Mucosa of rectum (tissue), 2 donors: ENCODE measurements around the gene PTPN3.

Experiments
- H3K27ac ChIP-seq, 2 donors: one replicate each; pipeline ENCODE4 v1.7.0; 2013; ENCODE audit warnings: inconsistent platforms in 2 of 2, low read depth in 2 of 2, low read length in 2 of 2
- H3K27me3 ChIP-seq, 2 donors: one replicate each; pipeline ENCODE4 v1.7.0; 2013; ENCODE audit warnings: low read length in 2 of 2; ENCODE audit not compliant: control insufficient read depth in 2 of 2, insufficient read depth in 2 of 2
- H3K36me3 ChIP-seq, 2 donors: one replicate each; pipeline ENCODE4 v1.7.0; 2013; ENCODE audit warnings: low read length in 2 of 2; ENCODE audit not compliant: control insufficient read depth in 2 of 2, insufficient read depth in 2 of 2
- H3K4me1 ChIP-seq, 2 donors: one replicate each; pipeline ENCODE4 v1.7.0; 2013; ENCODE audit warnings: low read length in 2 of 2, mild to moderate bottlenecking in 1 of 2; ENCODE audit not compliant: control insufficient read depth in 2 of 2, insufficient read depth in 2 of 2
- H3K4me3 ChIP-seq, 2 donors: one replicate each; pipeline ENCODE4 v1.7.0; 2013; ENCODE audit warnings: low read length in 2 of 2
- H3K9ac ChIP-seq, 2 donors: one replicate each; pipeline ENCODE4 v1.7.0; 2013; ENCODE audit warnings: low read length in 2 of 2, low read depth in 1 of 2, mild to moderate bottlenecking in 1 of 2
- H3K9me3 ChIP-seq, 2 donors: one replicate each; pipeline ENCODE4 v1.7.0; 2013; ENCODE audit warnings: low read length in 2 of 2; ENCODE audit not compliant: control insufficient read depth in 2 of 2
- donor health status: healthy.
- donor health status: Normal muscosa, but diverticular disease.

Gene PTPN3

DNA sequence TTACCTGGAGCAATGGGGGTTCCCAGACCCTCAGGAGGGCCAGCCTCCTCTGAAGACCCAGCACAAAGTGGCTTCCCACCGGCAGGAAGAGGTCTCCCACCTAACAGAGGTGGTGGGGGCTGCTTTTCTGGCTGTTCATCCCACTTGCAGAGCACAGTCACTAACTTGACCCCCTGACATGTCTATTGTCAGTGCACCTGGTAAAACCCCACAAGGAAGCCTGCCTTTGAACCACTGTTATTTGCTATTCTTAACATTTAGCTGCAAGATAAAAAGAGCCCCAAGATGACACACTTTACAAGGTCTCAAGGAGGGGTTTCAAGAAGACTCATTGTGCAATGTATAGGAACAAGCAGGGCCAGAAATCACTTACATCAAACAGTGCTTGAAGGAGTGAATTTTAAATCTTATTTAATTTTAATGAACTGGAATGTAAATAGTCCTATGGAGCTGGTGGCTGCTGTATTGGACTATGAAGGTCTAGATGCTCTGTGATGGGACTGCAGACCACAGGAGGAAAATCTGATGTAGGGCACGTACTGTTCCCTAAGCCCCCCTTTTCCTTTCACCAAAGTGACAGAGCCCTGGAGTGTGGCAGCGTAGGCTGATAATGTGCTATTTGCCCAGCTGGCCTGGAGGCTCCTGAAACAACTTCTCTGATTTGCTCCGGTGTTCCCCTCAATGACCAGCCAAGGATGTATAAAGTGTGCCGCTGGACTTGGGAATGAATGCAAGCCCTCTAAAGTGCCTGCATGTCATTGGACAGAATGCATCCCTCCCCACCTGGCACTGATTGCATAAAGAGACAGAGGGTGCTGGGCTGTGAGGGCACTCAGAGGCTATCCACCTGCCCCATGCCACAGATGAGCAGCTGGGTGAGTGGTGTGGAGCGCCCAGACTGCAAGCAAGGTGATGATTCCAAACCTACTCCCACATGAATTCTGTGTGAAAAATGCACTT lies 80.2 kb downstream of the PTPN3 start:
- Histone ChIP-seq H3K9ac (no peak overlapping the region), H3K36me3 (peaks cover 23 to 24% of the 10 kb centered on the region in 2 donors), H3K27ac (no peak overlapping the region), H3K27me3 (no peaks in the 10 kb centered on the region), H3K4me1 (no peaks in the 10 kb centered on the region), H3K4me3 (no peak overlapping the region), H3K9me3 (no peaks in the 10 kb centered on the region)

DNA sequence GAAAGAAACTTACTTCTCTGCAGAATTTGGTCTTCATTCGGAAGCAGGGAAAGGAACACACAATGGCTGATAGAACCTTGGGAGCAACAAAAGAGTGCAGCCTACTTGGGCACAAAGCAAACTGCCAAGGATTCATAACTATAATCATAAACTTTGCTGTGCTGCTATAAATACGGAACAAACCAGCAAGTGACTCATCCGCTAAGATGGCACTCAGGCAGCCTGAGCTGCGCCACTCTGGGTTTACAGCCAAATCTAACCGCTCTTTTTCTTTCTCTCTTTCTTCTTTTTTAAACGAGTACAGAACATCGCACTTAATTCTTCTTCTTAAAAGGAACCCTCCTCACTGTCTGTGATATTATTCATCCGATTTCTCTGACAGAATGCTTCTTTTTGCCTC lies 81.1 kb downstream of the PTPN3 start:
- Histone ChIP-seq H3K4me3 (no peak overlapping the region), H3K27me3 (no peaks in the 10 kb centered on the region), H3K4me1 (no peaks in the 10 kb centered on the region), H3K36me3 (peaks cover 23 to 24% of the 10 kb centered on the region in 2 donors), H3K27ac (peak overlapping the region in 1 of 2 donors; percentile 24), H3K9ac (no peak overlapping the region), H3K9me3 (no peaks in the 10 kb centered on the region)

DNA sequence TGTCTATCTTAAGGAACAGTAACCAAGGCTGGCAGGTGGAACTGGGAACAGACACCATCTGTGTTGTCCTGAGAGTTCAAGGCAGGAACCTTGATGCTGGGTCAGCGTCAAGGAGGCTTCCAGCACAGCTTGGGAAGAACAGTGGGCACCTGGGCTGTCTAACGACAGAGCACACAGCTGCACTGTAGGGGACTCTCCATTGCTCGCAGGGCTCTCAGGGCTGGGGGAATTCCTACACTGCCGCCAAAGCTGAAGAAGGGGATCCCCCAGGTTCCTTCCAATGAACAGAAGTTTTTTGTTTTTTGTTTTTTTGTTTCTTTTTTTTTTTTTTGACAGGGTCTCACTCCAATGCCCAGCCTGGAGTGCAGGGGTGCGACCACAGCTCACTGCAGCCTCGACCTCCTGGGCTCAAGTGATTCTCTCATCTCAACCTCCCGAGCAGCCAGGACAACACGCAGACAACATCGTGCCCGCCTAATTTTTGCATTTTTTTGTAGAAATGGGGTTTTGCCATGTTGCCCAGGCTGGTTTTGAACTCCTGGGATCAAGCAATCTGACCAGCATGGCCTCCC lies 81.9 kb downstream of the PTPN3 start:
- H3K27ac ChIP-seq, result no peak overlapping the region
- no peaks in the 10 kb centered on the region for H3K4me1 ChIP-seq
- H3K27me3 ChIP-seq, result no peaks in the 10 kb centered on the region
- H3K9me3 ChIP-seq, result no peaks in the 10 kb centered on the region
- peaks cover 23 to 27% of the 10 kb centered on the region in 2 donors for H3K36me3 ChIP-seq
- H3K9ac ChIP-seq, result no peak overlapping the region
- H3K4me3 ChIP-seq, result no peak overlapping the region

DNA sequence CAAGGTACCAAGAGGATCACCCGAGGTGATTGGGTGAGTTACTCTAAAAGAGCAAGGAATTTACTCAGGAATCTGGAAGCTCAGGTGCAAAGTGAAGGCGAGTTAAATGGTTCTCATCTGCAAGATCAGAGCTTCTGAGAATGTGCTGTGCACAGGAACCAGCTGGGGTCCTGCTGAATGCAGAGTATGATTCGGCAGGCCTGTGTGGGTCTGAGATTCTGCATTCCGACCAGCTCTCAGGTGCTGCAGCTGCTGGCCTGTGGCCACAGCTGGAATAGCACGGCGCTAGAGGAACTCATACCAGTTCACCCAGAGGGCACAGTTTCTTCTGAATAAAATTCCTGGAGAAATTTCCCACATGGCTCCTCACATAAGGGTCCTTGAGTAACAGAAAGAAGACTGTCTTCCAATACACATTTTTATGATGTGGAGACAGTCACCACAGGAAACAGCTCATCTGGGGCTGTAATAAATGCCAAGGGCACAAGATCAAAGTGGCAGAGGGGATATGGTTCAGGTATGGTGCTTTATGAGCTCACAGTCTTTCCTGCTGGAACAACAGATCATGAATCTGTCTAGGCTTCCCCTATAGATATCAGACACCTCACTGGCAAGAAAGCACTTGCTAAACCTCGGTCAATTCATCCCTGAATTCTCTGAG lies 83.9 kb downstream of the PTPN3 start:
- Histone ChIP-seq H3K27ac (no peak overlapping the region), H3K27me3 (no peaks in the 10 kb centered on the region), H3K9me3 (no peaks in the 10 kb centered on the region), H3K4me3 (no peak overlapping the region), H3K4me1 (no peaks in the 10 kb centered on the region), H3K36me3 (peaks cover 25 to 33% of the 10 kb centered on the region in 2 donors), H3K9ac (no peak overlapping the region)

DNA sequence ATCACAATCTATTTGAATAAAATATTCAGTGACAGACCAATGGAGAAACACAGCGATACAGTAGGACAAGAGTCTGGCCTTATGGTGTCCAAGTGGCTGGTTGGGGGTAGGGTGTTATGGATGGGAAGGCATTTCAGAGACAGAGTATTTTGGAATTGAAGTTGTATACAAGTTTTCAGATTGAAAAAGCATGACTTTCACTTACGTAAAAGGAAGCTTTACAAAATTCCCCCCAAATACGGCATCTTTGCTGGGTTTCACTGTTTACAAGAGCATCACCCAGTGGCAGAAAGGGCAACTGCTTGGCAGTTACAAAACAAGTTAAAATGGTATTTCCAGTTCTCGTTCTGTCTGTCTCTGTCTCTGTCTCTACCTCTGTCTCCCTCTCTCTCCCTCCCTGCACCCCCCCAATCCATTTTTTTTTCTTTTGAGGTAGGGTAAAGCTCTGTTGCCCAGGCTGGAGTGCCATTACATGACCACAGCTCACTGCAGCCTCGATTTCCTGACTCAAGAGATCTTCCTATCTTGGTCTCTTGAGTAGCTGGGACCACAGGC lies 86.2 kb downstream of the PTPN3 start:
- no peaks in the 10 kb centered on the region for H3K27me3 ChIP-seq

DNA sequence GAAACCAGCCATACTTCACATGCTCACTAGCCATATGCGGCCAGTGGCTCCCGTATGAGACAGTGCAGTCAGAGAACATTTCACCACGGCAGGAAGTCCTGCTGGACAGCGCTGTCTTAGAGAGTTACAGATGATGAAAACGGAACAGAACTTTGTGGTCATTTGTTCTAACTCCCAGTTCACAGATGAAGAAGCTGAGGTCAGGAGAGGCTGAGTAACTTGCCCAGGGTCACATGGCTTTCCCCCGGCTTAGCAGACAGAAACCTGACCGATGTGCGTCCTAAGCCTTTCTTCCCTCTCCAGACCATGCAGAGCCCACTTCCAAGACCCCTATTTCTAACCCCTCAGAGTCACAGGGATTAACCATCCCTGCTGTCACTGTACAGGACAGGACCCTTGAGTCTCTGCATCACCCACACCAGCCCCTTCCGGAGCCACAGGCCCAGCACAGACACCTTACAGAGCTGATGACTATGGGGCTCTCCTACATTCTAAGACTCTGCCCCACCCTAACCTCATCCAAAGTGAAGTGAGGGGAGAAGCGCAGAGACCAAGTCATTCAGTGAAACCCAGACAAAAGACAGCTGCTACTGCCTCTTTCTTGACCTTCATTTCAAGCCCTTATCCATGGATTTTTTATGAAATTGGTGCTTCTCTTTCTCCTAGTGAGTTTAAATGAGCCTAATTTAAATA lies 86.9 kb downstream of the PTPN3 start:
- H3K4me1 ChIP-seq, result no peaks in the 10 kb centered on the region
- no peaks in the 10 kb centered on the region for H3K27me3 ChIP-seq
- H3K36me3 ChIP-seq, result peaks cover 40 to 42% of the 10 kb centered on the region in 2 donors

More for the DNA sequence above, 86.2 kb downstream of the PTPN3 start:
- H3K9ac ChIP-seq, result no peak overlapping the region
- no peaks in the 10 kb centered on the region for H3K4me1 ChIP-seq
- no peaks in the 10 kb centered on the region for H3K9me3 ChIP-seq
- H3K4me3 ChIP-seq, result no peak overlapping the region
- H3K36me3 ChIP-seq, result peaks cover 34 to 35% of the 10 kb centered on the region in 2 donors
- H3K27ac ChIP-seq, result no peak overlapping the region

DNA sequence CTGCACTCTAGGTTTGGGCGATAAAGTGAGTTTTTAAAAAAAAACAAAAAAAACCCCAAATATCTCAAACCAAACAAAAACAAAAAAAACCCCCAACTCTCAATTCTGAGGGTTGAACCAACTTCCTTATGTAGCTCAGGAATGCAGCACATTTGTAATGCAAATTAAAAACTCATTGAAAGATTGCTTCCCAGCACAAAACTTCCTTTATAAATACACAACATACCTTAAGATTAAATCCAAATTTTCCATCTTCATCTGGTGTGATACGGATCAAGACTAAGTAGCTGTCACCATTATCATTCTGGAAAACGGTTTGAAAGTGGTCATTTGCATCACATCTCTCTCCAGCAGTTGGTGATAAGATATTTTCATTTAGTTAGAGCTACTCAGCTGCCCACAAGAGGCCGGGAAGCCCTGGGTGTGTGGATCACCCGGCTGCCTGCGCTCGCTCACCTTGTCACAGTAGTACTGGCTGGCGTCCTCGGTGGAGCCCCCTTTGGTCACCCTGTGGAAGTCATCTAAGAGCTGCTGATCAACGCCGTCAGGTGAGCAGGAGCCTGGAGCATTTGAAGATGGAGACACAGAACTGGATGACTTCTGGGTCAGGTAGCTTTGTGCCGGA lies 88.2 kb downstream of the PTPN3 start:
- Histone ChIP-seq H3K9me3 (no peaks in the 10 kb centered on the region), H3K27ac (no peak overlapping the region), H3K4me1 (no peaks in the 10 kb centered on the region), H3K9ac (no peak overlapping the region), H3K27me3 (no peaks in the 10 kb centered on the region), H3K36me3 (peaks cover 38 to 45% of the 10 kb centered on the region in 2 donors), H3K4me3 (no peak overlapping the region)

More for the DNA sequence above, 86.9 kb downstream of the PTPN3 start:
- H3K27ac ChIP-seq, result no peak overlapping the region
- H3K9me3 ChIP-seq, result no peaks in the 10 kb centered on the region
- H3K9ac ChIP-seq, result no peak overlapping the region
- no peak overlapping the region for H3K4me3 ChIP-seq

DNA sequence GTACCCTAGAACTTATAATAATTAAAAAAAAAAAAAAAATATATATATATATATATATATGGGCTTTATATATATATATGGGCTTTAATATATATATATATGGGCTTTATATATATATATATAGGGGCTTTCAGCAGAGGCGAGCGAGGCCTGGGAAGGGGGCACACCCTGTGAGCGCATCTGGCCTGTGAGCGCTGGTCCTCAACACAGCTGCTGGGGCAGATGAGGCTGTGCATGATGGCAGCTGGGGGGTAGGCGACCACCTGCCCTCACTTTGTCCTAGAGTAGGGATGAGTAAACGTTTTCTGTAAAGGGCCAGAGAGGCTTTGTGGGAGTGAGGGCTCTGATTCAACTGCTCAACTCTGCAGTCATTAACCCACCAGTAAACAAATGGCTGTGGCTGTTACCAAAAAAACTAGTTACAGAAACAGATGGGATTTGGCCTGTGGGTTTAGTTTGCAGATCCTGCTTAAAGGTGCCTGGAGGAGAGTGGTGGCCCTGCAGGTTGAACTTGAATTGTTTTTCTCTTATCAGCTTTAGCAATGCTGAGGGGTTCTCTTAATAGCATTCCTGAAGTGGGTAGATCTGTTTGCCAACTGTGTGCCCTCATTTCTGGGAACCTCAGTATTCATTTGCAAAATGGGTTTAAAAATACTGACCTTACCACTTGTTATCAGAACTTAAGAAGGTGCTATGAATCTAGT lies 89.2 kb downstream of the PTPN3 start:
- Histone ChIP-seq H3K4me1 (no peaks in the 10 kb centered on the region), H3K27ac (no peak overlapping the region), H3K4me3 (no peak overlapping the region), H3K9me3 (no peaks in the 10 kb centered on the region), H3K9ac (no peak overlapping the region), H3K36me3 (peaks cover 44 to 54% of the 10 kb centered on the region in 2 donors), H3K27me3 (no peaks in the 10 kb centered on the region)

DNA sequence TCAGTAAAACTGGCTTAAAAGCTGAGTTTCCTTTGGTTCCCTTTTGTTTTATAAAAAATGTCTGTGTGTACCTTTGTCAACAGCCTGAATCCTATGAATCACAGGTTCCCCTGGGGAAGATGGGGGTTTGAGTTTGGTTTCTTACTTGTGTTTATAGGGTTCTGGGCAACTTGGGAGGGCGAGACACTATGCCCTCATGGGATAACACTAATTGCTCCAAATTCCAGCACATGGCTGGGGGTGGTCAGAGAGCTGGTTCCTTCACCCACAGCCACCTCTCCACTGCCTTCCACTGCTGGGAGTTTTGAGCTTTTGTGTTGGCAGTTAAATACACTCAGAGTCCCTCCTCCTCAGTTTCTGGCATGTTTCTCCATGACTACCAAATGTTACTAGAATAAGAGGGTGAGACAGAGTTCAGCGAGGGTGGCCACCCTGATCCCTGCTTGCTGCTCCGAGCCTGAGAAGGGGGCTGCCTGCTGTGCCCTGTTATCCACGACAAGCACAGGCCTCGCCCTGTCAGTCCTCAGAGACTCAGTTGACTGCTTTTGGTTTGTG lies 94.3 kb downstream of the PTPN3 start:
- no peak overlapping the region for H3K27ac ChIP-seq
- H3K36me3 ChIP-seq, result peaks cover 44 to 53% of the 10 kb centered on the region in 2 donors
- no peak overlapping the region for H3K4me3 ChIP-seq
- H3K4me1 ChIP-seq, result no peaks in the 10 kb centered on the region
- H3K9me3 ChIP-seq, result no peaks in the 10 kb centered on the region
- no peak overlapping the region for H3K9ac ChIP-seq
- H3K27me3 ChIP-seq, result no peaks in the 10 kb centered on the region
